Nephron progenitor cell (in vitro differentiated cells): ENCODE data around the gene ANKS1B.

ENCODE experiments used
- DNase-seq: peaks from one replicate; pipeline ENCODE4 v3.0.0; 2021
- H3K27ac Mint-ChIP-seq: 2 replicates; pipeline ENCODE4 v1.8.0; 2021; ENCODE audit warnings: mild to moderate bottlenecking, moderate library complexity, mixed read lengths
- H3K27me3 Mint-ChIP-seq: 2 replicates; pipeline ENCODE4 v1.8.0; 2021; ENCODE audit warnings: mild to moderate bottlenecking, low read depth, mixed read lengths; ENCODE audit not compliant: poor library complexity
- H3K36me3 Mint-ChIP-seq: 2 replicates; pipeline ENCODE4 v1.8.0; 2021; ENCODE audit warnings: low read depth, mixed read lengths
- H3K4me1 Mint-ChIP-seq: 2 replicates; pipeline ENCODE4 v1.8.0; 2021; ENCODE audit warnings: mixed read lengths
- H3K4me3 Mint-ChIP-seq: 2 replicates; pipeline ENCODE4 v1.8.0; 2021; ENCODE audit warnings: mild to moderate bottlenecking, moderate library complexity, mixed read lengths
- H3K9me3 Mint-ChIP-seq: 2 replicates; pipeline ENCODE4 v1.8.0; 2021; ENCODE audit warnings: mild to moderate bottlenecking, moderate library complexity, mixed read lengths
- CTCF ChIP-seq: fragments of 200-600 bp; sonication (generic); IDR thresholded peaks from 2 replicates; pipeline ENCODE4 v1.5.0; 2021; ENCODE audit warnings: antibody characterized with exemption

The ANKS1B gene

GRCh38 chr12:98791406-98791805 is 1193.3 kb downstream of the ANKS1B start:
- TF ChIP-seq CTCF = no peak
- no peaks in the 10 kb centered on the region for H3K27me3 Mint-ChIP-seq
- H3K4me3 Mint-ChIP-seq = no peak overlapping the region
- no peak overlapping the region for H3K27ac Mint-ChIP-seq
- H3K36me3 Mint-ChIP-seq = no peaks in the 10 kb centered on the region
- DNase-seq = no peak
- no peaks in the 10 kb centered on the region for H3K4me1 Mint-ChIP-seq
- no peaks in the 10 kb centered on the region for H3K9me3 Mint-ChIP-seq

GRCh38 chr12:98788396-98788795 is 1196.3 kb downstream of the ANKS1B start:
- H3K27ac Mint-ChIP-seq = no peak overlapping the region
- DNase-seq = no peak
- no peaks in the 10 kb centered on the region for H3K36me3 Mint-ChIP-seq

GRCh38 chr12:98786653-98787052 is 1198.1 kb downstream of the ANKS1B start:
- Mint-ChIP-seq H3K36me3 (no peaks in the 10 kb centered on the region), H3K4me3 (no peak overlapping the region), H3K27me3 (no peaks in the 10 kb centered on the region), H3K4me1 (no peaks in the 10 kb centered on the region), H3K27ac (no peak overlapping the region), H3K9me3 (no peaks in the 10 kb centered on the region)
- DNase-seq = no peak
- no peak for TF ChIP-seq CTCF

More at GRCh38 chr12:98788396-98788795, 1196.3 kb downstream of the ANKS1B start:
- Mint-ChIP-seq H3K4me1 (no peaks in the 10 kb centered on the region), H3K4me3 (no peak overlapping the region), H3K9me3 (no peaks in the 10 kb centered on the region), H3K27me3 (no peaks in the 10 kb centered on the region)
- no peak for TF ChIP-seq CTCF

GRCh38 chr12:98783420-98783819 is 1201.3 kb downstream of the ANKS1B start:
- no peak for DNase-seq
- Mint-ChIP-seq H3K9me3 (no peaks in the 10 kb centered on the region), H3K36me3 (no peaks in the 10 kb centered on the region), H3K27ac (no peak overlapping the region), H3K4me1 (no peaks in the 10 kb centered on the region), H3K27me3 (no peaks in the 10 kb centered on the region), H3K4me3 (no peak overlapping the region)
- TF ChIP-seq CTCF = no peak

- TF ChIP-seq CTCF = no peak
- DNase-seq = no peak
- H3K4me1 Mint-ChIP-seq = no peaks in the 10 kb centered on the region
- peaks cover 3% of the 10 kb centered on the region for H3K27me3 Mint-ChIP-seq
- no peaks in the 10 kb centered on the region for H3K36me3 Mint-ChIP-seq
- H3K9me3 Mint-ChIP-seq = no peaks in the 10 kb centered on the region
- no peak overlapping the region for H3K4me3 Mint-ChIP-seq
- no peak overlapping the region for H3K27ac Mint-ChIP-seq
Measured at GRCh38 chr12:98780261-98780660, 1204.5 kb downstream of the ANKS1B start.

- no peaks in the 10 kb centered on the region for H3K4me1 Mint-ChIP-seq
Measured at GRCh38 chr12:98772818-98773217, 1211.9 kb downstream of the ANKS1B start.

More at GRCh38 chr12:98772818-98773217, 1211.9 kb downstream of the ANKS1B start:
- Mint-ChIP-seq H3K9me3 (peaks cover 8% of the 10 kb centered on the region), H3K4me3 (no peak overlapping the region), H3K27me3 (peaks cover 3% of the 10 kb centered on the region), H3K36me3 (no peaks in the 10 kb centered on the region), H3K27ac (no peak overlapping the region)
- no peak for DNase-seq
- TF ChIP-seq CTCF = no peak
